ENCODE results near the gene NRBP1.
A peak's percentile ranks its signal among the peaks of the same experiment; 100 is the strongest.

Gene NRBP1

DNA sequence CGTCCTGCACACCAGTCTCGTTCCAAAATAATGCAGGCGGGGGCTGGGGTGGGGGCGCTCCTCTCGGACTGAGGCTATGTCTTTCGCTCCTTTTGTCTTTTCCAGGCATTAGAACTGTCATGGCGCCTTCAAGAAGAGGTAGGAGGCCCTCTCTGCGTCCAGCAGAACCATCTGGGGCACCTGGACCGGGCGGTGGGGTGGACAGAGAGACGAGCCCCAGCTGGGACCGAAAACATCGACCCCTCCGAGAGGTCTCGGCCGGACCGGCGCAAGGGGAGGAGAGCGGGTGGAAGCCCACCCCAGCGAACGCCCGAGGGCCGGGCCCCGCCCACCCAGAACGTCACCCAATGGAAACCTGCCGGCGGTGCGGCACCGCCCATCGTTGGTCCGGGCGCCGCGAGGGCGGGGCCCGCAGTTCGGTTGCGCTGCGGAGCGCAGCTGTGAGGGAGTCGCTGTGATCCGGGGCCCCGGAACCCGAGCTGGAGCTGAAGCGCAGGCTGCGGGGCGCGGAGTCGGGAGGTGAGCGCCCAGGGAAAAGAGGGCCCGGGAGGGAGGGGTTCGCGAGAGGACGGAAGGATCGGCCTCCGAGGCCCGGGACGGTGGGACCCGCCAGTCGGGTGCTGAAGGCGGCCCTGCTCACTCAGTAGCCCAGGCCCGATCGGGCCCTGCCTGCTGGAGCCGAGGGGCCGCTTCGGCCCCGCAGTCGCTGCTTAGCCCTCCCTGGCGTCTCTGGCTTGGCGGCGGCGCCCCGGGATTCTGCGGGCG lies at the start of gene NRBP1:
Gene NRBP1 (plus strand): TSS at position 419 of the 765 bp plus-strand sequence. CDS start 4,643 bp downstream, outside the sequence.
- peak; percentile 86 to 90 for DNase-seq

DNA sequence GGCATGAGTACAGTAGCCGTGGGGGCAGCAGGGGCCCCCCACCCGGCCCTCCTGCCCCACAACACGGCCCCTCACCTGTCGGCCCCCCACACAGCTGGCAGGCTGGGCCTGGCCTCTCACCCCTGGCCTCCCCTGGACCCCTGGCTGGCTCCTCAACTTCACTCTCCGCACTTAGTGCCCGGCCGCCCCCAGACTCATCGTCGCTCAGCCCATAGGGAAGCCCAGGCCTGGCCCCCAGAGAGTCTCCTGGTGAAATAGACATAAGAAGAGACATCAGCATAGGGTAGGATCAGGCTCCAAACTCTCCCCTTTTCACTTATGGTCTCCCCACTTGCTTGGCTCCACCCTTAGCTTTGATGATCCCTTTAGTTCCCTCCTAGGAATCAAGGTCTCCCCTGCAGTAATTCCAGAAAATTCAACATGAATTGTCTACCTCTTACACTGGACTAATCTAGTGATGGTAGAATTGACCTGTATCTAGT lies 49.6 kb upstream of the NRBP1 start:
- no peak for DNase-seq

GRCh38 chr2:27379383-27379835 lies 49.0 kb upstream of the NRBP1 start:
- DNase-seq: no peak

- DNase-seq: peak; percentile 66 to 67
These were observed 48.4 kb upstream of the NRBP1 start for GRCh38 chr2:27379836-27380625.

- peak; percentile 90 to 91 for DNase-seq
These were observed 47.5 kb upstream of the NRBP1 start, which contains the start of gene ZNF513 for GRCh38 chr2:27380626-27381545. TSS of gene ZNF513 (minus strand) at chr2:27380734. CDS start at chr2:27380526, 208 bp downstream.

DNA sequence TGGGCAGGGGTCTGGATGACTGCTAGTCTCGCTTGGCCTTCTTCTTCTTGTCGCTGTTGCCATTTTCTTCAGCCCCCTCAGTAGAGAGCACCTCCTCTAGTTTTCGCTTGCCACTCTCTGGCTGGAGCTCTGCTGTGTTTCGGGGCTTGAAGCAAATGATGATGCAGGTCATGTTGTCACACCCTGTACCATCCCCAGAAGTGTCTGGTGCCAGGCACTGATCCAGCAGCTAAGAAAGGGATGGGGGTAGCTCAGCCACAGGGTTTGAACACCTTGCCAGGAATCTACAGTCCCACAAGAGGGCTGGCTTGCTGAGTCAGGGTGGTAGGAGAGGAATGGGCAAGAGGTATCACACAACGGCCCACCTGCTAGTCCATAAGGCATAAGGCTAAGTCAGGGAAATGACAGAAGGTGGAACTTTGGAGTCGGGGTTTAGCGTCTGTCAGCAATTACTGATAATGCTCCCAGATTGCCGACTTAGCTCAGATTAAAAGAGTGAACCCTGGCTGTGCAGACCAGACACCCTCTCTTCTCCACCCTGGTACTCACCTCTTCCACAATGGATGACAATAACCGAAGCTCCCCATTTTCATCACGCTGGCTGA lies 46.8 kb upstream of the NRBP1 start:
- no peak for DNase-seq

GRCh38 chr2:27390822-27391679 lies 37.4 kb upstream of the NRBP1 start:
- peak in 1 of 2 donors; percentile 67 for DNase-seq

DNA sequence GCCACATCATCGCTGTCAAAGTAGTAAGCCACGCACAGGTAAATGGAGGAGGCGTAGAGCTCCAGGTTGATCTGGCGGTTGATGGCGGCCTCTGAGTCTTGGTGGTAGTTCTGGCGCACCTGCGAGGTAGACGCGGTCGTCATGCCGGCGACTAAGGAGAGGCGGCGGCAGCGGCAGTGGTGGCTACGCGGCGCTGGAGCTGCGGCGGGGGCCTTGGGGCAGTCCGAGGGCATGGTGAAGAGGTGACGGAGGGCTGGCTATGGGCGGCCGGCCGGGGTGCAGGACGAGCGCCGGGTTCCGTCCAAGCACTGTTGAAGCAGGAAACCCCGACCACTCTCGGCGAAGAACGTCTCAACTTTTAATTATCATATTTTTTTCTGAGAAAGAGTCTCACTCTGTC lies 35.2 kb upstream of the NRBP1 start:
- no peak for DNase-seq

- no peak for DNase-seq
These were observed 29.5 kb upstream of the NRBP1 start for GRCh38 chr2:27398962-27399361.

GRCh38 chr2:27400348-27401135 lies 27.9 kb upstream of the NRBP1 start:
- DNase-seq: no peak

GRCh38 chr2:27407798-27408491 lies 20.5 kb upstream of the NRBP1 start:
- no peak for DNase-seq

- no peak for DNase-seq
These were observed 19.7 kb upstream of the NRBP1 start for GRCh38 chr2:27408601-27409320.

GRCh38 chr2:27409321-27410073 lies 18.9 kb upstream of the NRBP1 start, which contains the start of gene PPM1G:
TSS of gene PPM1G (minus strand) at chr2:27409591. CDS start at chr2:27409422, 169 bp downstream.
- peak; percentile 95 for DNase-seq

- DNase-seq: no peak
These were observed 15.8 kb upstream of the NRBP1 start for GRCh38 chr2:27412419-27413152.

DNA sequence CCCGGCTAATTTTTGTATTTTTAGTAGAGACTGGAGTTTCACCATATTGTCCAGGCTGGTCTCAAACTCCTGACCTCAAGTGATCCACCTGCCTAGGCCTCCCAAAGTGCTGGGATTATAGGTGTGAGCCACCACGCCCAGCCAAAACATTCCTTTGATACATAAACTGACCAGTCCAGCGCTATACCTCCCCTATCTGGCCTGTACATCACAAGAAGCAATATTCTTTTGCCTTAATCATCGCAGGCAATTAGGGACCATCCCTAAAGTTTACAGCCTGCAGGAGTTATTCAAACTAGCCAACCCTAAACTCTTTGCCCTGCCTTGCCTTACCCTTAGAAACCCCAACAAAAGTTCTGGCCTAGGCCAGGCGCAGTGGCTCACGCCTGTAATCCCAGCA lies 12.3 kb upstream of the NRBP1 start:
- no peak for DNase-seq

GRCh38 chr2:27420996-27421395 lies 7.4 kb upstream of the NRBP1 start:
- DNase-seq: no peak

- DNase-seq: no peak
These were observed 6.7 kb upstream of the NRBP1 start for GRCh38 chr2:27421660-27422250.

Data from CD4-positive, alpha-beta T cell treated with Interleukin-1 beta for 1 hour (primary cell).